ENCODE measurements around the gene POLR2B. TPM values are rescaled to one million over a fixed set of nuclear protein-coding genes. Genes with fewer than 3 reads are reported as not detected.

POLR2B gene
- total RNA-seq, 1 donor from 2014 or later = 107 TPM

DNA sequence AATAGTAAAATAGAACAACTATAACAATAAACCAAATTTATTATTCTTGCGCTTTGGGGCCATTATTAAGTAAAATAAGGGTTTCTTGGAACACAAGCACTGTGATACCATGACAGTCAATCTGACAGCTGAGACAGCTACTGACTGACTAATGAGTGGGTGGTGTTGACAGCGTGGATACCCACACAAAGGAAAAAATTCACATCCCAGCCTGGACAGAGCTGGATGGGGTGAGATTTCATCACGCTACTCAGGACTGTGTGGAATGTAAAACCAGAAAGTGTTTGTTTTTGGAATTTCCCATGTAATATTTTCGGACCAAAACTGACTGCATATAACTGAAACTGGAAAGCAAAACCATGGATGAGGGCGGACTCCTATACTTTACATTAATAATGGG lies 82.7 kb downstream of the POLR2B start:
- DNase-seq (ENCODE audit: low spot score, unreplicated experiment) = no peak
- Mint-ChIP-seq H3K27ac (no peak overlapping the region), H3K27me3 (peaks cover 2% of the 10 kb centered on the region), H3K4me1 (ENCODE audit: low read depth) (peaks cover 7% of the 10 kb centered on the region), H3K36me3 (ENCODE audit: insufficient read depth) (no peaks in the 10 kb centered on the region), H3K4me3 (ENCODE audit: low read depth) (no peak overlapping the region), H3K9me3 (ENCODE audit: low read depth) (peaks cover 6% of the 10 kb centered on the region)
- TF ChIP-seq, protein P1, sequence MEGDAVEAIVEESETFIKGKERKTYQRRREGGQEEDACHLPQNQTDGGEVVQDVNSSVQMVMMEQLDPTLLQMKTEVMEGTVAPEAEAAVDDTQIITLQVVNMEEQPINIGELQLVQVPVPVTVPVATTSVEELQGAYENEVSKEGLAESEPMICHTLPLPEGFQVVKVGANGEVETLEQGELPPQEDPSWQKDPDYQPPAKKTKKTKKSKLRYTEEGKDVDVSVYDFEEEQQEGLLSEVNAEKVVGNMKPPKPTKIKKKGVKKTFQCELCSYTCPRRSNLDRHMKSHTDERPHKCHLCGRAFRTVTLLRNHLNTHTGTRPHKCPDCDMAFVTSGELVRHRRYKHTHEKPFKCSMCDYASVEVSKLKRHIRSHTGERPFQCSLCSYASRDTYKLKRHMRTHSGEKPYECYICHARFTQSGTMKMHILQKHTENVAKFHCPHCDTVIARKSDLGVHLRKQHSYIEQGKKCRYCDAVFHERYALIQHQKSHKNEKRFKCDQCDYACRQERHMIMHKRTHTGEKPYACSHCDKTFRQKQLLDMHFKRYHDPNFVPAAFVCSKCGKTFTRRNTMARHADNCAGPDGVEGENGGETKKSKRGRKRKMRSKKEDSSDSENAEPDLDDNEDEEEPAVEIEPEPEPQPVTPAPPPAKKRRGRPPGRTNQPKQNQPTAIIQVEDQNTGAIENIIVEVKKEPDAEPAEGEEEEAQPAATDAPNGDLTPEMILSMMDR (IDR thresholded peaks at IDR 0.05; ENCODE audit: unreplicated experiment) = no peak

- TF ChIP-seq, protein P1 (IDR thresholded peaks at IDR 0.05; ENCODE audit: unreplicated experiment) = no peak
- Mint-ChIP-seq H3K4me1 (ENCODE audit: low read depth) (peaks cover 7% of the 10 kb centered on the region), H3K27ac (no peak overlapping the region), H3K9me3 (ENCODE audit: low read depth) (peaks cover 6% of the 10 kb centered on the region), H3K36me3 (ENCODE audit: insufficient read depth) (no peaks in the 10 kb centered on the region), H3K4me3 (ENCODE audit: low read depth) (no peak overlapping the region), H3K27me3 (no peaks in the 10 kb centered on the region)
- DNase-seq (ENCODE audit: low spot score, unreplicated experiment) = no peak
Observed at GRCh38 chr4:57063518-57063917, 84.8 kb downstream of the POLR2B start.

GRCh38 chr4:57064120-57064519 lies 85.4 kb downstream of the POLR2B start:
- Mint-ChIP-seq H3K27me3 (no peaks in the 10 kb centered on the region), H3K9me3 (ENCODE audit: low read depth) (peaks cover 2% of the 10 kb centered on the region), H3K4me1 (ENCODE audit: low read depth) (peaks cover 7% of the 10 kb centered on the region), H3K36me3 (ENCODE audit: insufficient read depth) (no peaks in the 10 kb centered on the region), H3K27ac (no peak overlapping the region), H3K4me3 (ENCODE audit: low read depth) (no peak overlapping the region)
- no peak for DNase-seq (ENCODE audit: low spot score, unreplicated experiment)
- TF ChIP-seq, protein P1 (IDR thresholded peaks at IDR 0.05; ENCODE audit: unreplicated experiment) = no peak

GRCh38 chr4:57064811-57065711 lies 86.4 kb downstream of the POLR2B start:
- TF ChIP-seq, protein P1 (IDR thresholded peaks at IDR 0.05; ENCODE audit: unreplicated experiment) = no peak
- no peaks in the 10 kb centered on the region for H3K36me3 Mint-ChIP-seq (ENCODE audit: insufficient read depth)
- no peaks in the 10 kb centered on the region for H3K27me3 Mint-ChIP-seq
- DNase-seq (ENCODE audit: low spot score, unreplicated experiment) = no peak
- no peak overlapping the region for H3K4me3 Mint-ChIP-seq (ENCODE audit: low read depth)
- no peak overlapping the region for H3K27ac Mint-ChIP-seq
- H3K9me3 Mint-ChIP-seq (ENCODE audit: low read depth) = no peaks in the 10 kb centered on the region
- peaks cover 7% of the 10 kb centered on the region for H3K4me1 Mint-ChIP-seq (ENCODE audit: low read depth)

- Mint-ChIP-seq H3K9me3 (ENCODE audit: low read depth) (no peaks in the 10 kb centered on the region), H3K36me3 (ENCODE audit: insufficient read depth) (no peaks in the 10 kb centered on the region), H3K4me3 (ENCODE audit: low read depth) (no peak overlapping the region), H3K27ac (no peak overlapping the region), H3K27me3 (no peaks in the 10 kb centered on the region), H3K4me1 (ENCODE audit: low read depth) (peaks cover 6% of the 10 kb centered on the region)
- DNase-seq (ENCODE audit: low spot score, unreplicated experiment) = no peak
- TF ChIP-seq, protein P1 (IDR thresholded peaks at IDR 0.05; ENCODE audit: unreplicated experiment) = no peak
Observed at GRCh38 chr4:57065730-57066482, 87.2 kb downstream of the POLR2B start.
